OCI-LY7 (cell line): ENCODE data around the gene TEKT5.

Experiments
- EZH2phosphoT487 ChIP-seq: fragments of 200-600 bp; sonication (generic); IDR thresholded peaks from 2 replicates; pipeline ENCODE4 v1.6.1; 2018; ENCODE audit warnings: low read depth, borderline replicate concordance, mild to moderate bottlenecking, mixed run types, antibody characterized with exemption, low read length, moderate library complexity, mixed read lengths
- TF ChIP-seq, protein P1 (sequence below): fragments of 200-600 bp; sonication (generic); conservative IDR thresholded peaks from 2 replicates; pipeline ENCODE4 v1.5.1; 2014; ENCODE audit warnings: mild to moderate bottlenecking, antibody characterized with exemption, low read length, moderate library complexity, mixed read lengths

DNA sequence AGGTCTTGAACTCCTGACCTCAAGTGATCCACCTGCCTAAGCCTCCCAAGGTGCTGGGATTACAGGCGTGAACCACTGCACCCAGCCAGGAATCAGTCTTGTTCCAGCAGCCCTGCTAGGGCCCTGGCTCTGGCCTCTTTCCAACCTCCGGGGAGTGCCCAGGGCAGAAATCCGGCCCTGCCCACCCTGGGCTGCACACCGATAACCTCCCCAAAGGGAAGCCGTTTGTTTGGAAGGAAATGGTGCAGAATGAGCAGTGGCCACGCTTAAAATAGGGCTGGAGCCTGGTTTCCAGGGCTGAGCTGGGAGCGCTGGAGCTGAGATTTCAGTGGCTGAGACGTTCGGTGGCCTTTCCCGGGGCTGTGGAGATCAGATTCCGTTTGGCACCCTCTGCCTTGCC, 96.6 kb downstream of the TEKT5 start:
- TF ChIP-seq, protein P1, sequence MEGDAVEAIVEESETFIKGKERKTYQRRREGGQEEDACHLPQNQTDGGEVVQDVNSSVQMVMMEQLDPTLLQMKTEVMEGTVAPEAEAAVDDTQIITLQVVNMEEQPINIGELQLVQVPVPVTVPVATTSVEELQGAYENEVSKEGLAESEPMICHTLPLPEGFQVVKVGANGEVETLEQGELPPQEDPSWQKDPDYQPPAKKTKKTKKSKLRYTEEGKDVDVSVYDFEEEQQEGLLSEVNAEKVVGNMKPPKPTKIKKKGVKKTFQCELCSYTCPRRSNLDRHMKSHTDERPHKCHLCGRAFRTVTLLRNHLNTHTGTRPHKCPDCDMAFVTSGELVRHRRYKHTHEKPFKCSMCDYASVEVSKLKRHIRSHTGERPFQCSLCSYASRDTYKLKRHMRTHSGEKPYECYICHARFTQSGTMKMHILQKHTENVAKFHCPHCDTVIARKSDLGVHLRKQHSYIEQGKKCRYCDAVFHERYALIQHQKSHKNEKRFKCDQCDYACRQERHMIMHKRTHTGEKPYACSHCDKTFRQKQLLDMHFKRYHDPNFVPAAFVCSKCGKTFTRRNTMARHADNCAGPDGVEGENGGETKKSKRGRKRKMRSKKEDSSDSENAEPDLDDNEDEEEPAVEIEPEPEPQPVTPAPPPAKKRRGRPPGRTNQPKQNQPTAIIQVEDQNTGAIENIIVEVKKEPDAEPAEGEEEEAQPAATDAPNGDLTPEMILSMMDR, result no peak
- TF ChIP-seq EZH2phosphoT487, result no peak
